Astrocyte of the hippocampus (primary cell): ENCODE data around the gene TRPT1.

Experiments
- DNase-seq: peaks from one replicate; pipeline ENCODE4 v3.0.0; 2011; ENCODE audit warnings: low read depth, low spot score

The TRPT1 gene

DNA sequence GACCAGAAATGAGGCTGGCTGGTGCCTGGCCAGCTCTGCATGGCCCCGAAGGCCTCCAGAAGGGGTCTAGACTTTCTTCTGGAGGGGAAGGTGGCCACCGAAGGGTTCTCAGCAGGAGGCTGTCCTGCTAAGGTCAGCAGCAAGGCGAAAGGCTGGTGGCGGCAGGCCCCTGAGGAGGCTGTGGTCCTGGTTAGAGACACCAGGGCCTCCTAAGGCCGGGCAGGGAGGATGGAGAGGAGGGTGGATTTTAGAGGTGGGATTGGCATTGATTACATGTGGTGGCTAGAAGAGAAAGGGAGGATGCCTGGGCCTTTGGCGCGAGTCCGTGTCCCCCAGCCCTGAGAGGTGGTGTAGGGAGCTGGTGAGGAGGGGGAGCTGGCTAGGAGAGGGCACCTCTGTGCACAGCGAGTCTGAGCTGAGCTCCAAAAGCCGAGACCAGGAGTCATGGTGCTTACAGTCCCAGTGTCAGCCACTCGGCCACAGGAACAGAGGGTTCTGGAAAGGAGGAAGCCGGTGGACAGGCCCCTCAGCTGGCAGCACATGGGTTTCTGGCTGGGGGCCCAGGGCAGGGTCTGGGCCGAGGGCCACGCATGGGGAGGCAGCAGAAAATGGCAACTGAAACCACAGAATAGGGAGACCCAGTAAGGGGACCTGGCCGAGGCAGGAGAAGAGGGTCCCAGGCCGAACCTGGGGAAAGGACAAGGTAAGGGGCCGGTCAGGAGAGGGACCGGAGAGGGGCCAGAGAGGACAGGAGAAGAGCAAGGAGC, 17.0 kb downstream of the TRPT1 start:
- DNase-seq, result no peak

DNA sequence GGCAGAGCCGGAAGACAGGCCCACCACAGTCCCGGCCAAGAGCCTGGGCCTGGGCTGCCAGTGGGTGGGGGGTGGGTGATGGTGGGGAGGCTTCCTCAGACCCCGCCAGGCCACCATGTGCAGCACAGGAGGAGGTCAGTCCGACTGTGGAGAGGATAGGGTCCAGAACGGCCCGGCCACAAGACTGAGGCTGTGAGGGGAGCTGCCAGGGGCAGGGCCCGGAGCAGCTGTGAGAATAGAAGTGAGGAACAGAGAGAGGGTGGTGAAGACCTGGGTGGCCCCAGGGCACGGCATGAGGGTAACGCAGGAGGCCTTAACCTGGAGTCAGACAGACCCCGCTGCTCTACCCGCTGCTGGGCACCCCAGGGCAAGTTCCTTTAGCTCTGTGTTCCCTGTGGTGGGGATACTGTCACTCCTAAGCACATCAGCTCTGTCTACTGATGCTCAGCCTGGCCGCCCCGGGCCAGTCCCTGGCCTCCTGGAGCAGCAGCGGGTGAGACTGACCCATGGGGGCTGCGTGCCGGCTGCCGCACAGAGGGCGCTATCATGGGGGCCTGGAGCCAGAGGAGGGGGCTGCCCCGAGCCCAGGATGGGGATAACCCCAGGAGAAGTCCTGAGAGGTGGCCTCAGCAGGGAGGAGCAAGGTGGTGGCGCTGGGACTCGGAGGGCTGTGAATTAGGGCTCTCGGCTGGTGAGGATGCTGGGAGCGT, 17.7 kb downstream of the TRPT1 start:
- DNase-seq, result no peak

DNA sequence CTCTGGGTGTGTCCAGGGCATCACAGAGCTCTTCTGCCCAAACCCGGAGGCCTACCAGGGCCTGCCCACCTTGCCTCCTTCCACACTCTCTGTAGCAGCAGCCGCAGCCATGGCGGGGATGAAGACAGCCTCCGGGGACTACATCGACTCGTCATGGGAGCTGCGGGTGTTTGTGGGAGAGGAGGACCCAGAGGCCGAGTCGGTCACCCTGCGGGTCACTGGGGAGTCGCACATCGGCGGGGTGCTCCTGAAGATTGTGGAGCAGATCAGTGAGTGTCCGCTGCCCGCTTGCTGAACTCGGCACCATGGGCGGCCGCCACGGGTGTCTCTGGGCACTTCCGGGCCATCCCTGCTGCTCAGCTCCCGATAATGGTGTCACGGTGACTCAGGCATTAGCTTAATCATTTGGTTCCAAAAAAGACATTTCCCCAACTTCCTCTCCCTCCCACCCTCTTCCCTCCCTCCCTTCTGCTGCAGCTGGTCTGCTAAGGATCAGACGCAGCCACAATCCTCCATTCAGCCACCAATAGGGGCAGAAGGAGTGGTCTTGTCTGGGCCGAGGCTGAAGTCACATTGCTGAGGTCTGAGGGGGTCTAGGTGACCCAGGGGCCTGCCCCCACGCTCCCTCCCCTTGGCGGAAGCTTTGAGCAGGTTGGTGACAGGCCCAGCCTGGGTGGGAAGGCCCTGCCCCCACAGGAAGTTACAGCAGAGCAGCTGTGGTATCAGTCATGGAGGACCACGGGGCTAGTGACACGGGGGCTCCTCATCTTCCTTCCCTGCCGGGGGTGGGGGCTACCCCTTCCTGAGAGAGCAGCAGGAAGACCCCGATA, 18.5 kb downstream of the TRPT1 start:
- DNase-seq, result peak; percentile 36

DNA sequence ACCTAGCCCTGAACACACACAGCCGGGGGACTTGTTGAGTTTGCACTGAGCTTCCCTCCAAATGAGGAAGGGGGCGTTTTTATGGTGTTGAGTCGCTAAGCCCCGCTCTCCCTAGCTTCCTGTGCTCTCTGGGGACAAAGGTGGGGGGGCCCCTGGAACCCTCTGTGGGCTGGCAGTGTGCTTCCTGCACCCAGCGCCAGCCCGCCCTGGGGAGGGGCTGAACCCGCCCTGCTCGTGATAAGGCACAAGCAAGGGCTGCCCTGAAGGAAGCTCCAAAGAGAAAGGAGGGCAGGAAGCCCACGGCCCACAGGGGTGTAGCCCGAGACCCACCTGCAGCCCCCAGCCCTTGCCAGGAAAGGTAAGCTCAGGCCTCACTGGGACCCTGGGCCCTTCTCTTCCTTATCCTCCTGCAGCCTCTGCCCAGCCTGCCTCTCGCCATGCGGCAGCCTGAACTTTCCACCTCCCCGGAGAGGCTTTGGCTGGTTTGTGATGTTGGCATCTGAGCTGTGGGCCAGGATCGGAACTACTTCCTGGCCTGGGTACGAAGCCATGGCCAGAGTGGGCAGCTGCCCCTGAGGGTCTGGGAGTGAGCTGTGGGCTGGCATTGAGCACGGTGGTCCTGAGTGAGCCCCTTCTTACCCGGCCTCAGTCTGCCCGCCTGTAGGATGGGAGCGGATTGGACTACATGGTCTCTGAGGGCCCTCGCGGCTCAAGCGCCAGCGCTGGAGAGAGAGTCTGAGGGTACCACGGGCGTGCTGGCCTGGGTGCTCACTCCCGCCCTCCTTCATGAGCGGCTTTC, 19.3 kb downstream of the TRPT1 start, which contains the start of gene FERMT3:
Gene FERMT3, plus strand, starts transcription at position 265 of the 799 bp plus-strand sequence. CDS start 644 bp downstream, outside the sequence.
- DNase-seq, result no peak

DNA sequence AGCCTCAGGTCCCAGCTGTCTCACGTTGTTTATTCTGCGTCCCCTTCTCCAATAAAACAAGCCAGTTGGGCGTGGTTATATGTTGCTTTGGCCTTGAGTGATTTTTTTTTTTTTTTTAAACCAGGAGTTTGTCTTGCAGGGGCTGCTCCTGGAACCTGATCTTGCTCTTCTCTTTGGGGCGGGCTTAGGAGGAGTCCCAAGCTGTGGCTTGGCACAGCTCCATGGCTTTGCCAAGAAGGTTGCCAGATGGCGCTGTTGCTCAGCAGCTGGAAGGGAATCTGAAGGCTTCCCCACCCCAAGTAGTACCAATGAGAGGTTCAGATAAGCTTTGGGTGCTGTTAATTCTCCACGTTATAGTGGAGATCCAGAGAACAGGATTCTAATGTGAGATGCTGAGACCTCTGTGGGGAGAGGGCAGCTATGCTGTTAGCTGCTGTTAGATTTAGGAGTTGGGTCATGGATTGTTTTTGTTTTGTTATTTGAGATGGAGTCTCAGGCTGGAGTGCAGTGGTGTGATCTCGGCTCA, 21.5 kb downstream of the TRPT1 start:
- peak; percentile 97 for DNase-seq

DNA sequence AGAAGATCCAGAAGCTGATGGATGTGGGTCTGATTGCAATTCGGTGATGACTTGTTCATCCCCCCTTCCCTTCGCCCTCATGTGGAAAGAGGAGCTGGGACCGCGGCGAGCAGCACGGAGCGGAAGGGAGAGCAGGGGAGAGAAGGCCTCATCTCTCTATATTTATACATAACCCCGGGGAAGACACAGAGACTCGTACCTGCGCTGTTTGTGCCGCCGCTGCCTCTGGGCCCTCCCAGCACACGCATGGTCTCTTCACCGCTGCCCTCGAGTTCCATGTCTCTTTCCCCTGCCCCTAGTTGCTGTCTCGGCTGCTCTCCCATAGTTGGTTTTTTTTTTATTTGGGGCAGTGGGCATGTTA, 21.9 kb downstream of the TRPT1 start:
- no peak for DNase-seq

DNA sequence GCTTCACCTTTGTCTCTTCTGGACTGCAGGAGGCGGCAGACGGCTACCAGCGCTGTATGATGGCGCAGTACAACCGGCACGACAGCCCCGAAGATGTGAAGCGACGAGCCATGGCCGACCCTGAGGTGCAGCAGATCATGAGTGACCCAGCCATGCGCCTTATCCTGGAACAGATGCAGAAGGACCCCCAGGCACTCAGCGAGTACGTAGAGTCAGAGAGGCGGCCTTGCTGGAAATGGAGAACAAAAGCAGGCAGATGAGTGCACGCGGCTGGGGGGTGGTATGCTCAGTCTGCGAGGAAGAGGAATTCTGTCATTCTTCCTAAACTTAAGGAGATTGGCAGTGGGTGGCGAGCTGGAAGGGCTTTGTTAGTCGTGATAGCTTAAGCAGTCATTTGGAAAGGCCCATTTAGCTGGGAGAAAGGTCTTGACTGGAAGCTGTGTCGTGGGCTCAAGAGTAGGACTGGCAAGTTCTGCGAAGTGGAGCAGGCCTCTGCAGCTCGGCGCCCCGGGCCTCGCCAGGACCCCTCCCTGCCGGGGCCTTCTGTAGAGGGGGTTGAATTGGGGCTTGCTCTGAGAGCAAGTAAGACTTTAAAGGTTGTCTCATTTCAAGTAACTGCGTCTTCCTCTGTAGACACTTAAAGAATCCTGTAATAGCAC, 22.4 kb downstream of the TRPT1 start:
- DNase-seq, result no peak

DNA sequence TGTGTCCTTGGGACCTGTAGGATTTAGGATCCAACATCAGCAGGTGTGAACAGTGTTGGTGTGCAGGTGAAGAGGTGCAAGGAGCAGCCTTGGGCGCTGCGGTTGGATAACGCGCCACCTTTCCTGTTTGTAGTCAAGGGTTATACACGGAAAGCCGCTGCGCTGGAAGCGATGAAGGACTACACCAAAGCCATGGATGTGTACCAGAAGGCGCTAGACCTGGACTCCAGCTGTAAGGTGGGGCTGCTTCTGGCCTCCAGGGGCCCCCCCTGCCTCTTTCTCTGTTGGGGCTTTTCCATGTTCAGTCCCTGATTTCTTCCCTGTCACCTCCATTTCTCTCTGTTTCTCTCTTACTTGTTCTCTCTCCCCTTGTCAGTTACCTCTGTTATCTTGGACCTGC, 23.0 kb downstream of the TRPT1 start:
- no peak for DNase-seq

DNA sequence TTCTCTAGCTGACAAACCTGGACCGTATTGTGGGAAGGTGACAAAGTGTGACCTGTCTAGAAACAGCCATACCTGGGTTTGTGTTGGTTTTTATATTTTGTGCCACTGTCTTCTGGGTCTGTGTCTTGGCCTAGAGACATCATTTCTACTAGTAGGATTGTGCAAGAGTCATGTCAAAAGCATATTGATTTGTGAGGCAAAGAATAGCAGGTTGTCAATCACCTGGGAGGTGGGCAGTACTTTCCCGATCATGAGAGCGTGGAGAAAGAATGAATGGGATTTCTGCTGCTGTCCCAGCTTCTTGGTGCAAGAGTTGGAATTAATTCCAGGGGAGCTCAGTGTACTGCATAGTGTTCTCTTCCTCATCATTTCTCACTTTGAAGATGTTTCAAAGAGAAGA, 24.4 kb downstream of the TRPT1 start:
- no peak for DNase-seq

DNA sequence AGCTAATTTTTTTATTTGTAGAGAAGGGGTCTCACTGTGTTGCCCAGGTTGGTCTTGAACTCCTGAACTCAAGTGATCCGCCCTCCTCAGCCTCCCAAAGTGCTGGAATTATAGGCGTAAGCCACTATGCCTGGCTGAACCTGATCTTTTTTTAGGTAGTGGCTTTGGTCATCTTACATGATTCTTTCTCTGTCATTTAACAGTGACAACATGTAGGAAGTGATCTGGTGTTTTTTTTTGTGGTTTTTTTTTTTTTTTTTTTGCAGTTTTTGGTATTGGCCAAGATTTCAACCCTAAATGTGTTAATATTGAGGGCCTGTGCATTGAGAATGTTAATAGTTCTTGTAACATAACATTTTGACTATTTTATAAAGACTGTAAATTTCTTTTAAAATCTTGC, 27.5 kb downstream of the TRPT1 start:
- no peak for DNase-seq

DNA sequence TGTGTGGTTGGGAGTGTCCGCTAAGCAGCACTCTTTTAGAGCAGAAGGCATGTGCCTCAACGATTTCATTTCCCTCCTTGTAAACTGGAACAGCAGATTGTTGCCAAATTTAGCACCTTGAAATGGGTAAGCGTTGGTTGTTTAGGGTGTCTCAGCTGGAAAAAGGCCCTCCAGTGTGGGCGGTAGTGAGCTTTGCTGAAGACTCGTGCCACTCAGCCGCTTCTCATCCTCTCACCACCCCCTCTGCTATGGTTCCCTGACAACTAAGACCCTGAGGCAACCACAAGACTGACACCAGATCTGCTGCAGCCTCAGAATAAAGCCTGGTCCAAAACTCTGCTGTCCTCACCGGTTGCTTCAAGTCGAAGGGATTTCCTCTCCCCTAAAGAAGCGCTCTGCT, 29.4 kb downstream of the TRPT1 start:
- DNase-seq, result no peak

DNA sequence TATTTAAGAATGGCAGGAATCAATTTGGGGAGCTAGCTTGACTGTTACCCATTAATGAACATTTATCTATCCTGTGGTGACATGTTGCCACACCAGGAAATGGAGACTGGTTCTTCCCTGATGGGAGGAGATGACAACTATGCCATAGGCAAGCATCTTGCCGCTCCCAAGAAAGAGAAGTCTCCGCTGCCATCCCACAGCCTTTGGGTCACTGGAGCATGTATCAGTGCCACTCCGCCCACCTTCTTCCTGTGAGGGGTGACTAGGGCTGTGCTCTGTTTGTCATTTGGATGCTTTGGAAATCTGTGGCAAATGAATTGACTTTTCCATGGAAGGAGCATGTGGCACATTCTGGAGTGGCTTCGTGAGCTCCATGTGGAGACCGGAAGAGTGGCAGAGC, 33.6 kb downstream of the TRPT1 start:
- no peak for DNase-seq

DNA sequence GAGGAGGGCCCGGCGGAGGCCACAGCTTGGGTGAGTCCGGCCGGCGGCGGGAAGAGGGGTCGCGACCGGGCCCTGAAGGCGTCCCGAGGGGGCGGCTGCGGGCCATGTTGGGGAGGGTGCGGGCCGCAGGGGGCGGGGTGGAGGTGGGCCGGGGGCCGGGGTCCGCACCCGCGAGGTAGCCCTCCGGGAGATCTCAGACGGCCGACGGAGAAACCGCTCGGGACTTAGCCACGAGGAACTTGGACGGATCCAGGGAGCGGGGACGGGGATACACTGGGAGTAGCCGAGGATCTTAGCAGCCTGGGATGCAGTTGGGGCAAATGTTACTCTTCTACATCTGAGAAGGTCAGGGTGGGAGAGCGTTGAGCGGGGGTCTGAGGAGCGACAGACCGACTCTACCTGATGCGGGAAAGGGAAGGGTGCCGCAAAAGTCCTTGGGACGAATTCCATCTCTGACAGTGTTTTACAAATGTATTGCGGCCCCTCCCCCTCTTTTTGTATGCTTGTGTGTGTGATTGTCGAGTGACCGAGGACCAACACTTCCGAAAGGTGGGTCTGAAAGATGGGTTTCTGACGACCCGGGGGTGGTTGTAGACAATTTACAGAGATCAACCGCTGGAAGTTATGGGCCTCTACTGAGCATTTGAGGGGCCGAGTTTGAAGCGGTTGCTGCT, 39.4 kb downstream of the TRPT1 start:
- peak; percentile 49 for DNase-seq

DNA sequence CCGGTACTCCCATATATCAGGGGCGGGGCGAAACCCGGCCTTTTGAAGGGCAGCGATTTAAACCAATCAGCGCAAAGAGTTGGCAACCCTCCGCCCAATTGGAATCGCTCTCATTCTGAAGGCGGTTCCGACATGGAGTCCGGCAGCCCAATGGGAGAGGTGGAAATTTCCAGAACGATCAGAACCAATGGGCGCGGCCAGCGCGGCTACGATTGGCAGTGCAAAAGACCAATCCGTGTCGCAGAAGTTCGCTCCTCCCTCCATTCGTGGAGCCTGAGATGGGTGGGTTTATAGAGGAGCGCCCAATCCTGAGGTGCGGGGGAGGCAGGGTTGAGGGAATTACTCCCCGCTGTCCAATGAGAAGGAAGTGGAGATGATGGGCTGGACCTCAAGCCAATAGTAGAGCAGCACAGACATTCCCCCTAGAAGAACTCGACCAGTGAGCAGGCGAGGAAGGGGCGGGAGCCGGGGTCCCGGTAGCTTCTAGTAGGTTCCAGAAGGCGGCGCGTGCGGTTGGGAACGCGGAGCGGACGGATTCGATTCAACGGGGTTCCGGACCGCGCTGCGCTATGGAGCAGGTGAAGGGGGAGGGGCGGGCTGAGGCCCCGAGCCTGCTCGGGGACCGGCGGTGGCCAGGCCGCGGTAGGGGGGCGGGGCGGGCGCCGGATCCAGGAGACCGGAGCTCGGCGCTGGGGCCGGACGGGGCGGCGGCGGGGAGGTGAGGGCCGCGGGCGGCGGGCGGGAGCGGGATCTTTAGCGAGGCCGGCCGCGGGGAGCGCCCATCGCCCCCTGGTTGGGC, 40.1 kb downstream of the TRPT1 start, which contains the start of gene STIP1:
Gene STIP1, plus strand, starts transcription at position 479 of the 799 bp plus-strand sequence. Its CDS starts 91 bp downstream, at position 570.
- peak; percentile 100 for DNase-seq

DNA sequence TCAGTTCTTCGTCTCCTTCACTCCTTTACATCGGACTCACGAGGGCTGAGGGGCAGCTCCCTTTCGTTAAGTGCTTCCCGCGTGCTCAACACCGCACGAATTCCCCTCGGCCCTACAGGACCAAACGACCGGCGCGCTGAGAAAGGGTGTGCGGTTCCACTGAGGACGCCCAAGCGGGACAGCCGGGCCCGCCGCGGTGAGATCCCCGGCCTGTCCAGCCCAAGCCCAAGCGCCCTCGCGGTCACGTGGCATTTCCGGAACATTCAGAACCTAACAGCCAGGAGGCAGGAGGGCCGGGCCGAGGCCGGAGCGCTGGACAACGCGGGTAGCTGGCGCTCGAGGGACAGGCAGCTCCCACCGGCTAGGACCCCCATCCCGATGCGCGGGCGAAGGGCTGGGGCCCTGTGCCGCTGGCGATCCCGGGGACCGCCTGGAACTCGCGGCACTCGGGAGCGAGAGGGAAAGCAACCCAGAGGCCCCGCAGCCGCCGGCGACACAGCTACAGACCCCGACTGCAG, 40.8 kb downstream of the TRPT1 start:
- peak; percentile 90 for DNase-seq

DNA sequence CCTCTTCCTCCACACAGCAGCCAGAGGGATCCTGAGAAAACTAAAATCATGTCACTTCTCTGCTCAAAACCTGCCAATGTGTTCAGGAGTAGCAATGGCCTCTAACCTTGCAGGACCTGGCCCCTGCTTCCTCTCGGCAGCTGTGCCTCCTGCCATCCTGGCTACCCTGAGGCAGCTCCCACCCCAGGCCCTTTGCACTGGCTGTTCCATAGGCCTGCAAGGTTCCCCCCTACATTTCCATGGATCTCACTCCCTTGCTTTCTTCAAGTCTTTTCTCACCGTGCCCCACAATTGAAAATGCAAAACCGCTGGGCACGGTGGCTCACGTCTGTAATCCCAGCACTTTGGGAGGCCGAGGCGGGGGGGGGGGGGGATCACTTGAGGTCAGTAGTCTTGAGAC, 42.1 kb downstream of the TRPT1 start:
- no peak for DNase-seq

DNA sequence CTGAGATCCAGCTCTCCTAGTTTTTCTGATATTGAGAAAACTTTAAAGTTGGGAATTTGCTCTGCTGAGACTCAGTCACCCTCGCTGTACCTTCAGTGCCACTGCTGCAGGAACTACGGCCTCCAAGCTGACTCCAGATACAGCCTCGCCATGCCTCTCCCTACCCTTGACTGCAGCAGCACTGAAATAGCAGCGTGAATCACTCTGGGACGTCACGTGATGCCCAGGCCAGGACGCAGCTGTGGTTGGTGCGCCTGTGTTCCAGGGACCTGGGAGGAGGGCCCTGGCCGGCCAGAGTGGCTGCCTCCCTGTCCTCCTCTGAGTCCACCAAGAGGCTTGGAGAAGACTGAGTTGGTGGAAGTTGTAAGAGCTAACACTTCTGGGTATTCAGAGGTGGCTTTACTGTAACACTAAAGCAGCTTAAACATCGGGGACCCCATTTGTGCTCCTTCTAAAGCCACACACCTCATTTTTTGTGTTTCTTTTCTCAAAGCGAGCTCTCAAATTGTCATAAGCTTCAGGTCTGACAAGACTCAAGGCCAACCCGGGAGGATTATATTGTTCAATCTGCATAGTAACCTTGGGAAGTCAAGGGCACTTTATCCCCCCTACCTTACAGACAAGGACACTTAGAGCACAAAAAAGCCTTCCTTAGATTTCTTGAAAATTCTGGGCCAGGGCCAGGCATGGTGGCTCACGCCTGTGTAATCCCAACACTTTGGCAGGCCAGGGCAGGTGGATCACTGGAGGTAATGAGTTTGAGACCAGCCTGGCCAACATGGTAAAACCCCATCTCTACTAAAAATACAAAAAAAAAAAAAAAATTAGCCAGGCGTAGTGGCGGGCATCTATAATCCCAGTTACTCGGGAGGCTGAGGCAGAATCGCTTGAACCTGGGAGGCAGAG, 44.2 kb downstream of the TRPT1 start:
- DNase-seq, result peak; percentile 96

DNA sequence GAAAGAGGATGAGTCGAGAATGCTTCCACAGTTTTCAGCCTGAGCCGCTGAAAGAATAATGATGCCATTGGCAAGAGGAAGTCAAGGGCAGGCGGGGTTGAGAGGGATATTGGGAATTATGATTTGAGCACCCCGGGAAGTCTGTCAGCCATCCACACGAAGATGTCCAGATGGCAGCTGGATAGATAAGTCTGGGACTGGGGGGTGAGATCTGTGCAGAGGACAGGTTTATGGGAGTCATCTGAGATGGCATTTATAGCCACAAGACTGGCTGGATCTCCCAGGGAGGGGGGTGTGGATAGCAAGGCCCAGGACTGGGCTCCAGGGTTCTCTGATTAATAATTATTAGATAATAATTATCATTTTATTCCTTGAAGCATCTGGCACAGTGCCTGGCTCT, 45.1 kb downstream of the TRPT1 start:
- no peak for DNase-seq
